Liver (tissue), 9 donors: Measurements from ENCODE around the gene BSDC1. TPM values are rescaled to one million over a fixed set of nuclear protein-coding genes. Genes with fewer than 3 reads are reported as not detected.

ENCODE experiments used
- DNase-seq: peaks from one replicate; pipeline ENCODE4 v3.0.0-alpha.2; 2017; ENCODE audit warnings: low spot score
- H3K27ac ChIP-seq, 2 donors: one replicate each; pipeline ENCODE4 v1.7.0; 2013; ENCODE audit warnings: inconsistent platforms in 2 of 2, low read length in 2 of 2, control low read depth in 1 of 2, low read depth in 1 of 2, mild to moderate bottlenecking in 1 of 2
- H3K27me3 ChIP-seq, 4 donors: one replicate each; pipeline versions ENCODE4 v1.6.1 to v1.7.0; 2013; ENCODE audit warnings: low read length in 3 of 4, inconsistent platforms in 1 of 4, mild to moderate bottlenecking in 1 of 4, moderate library complexity in 1 of 4; ENCODE audit not compliant: control insufficient read depth in 4 of 4, insufficient read depth in 4 of 4
- H3K36me3 ChIP-seq, 4 donors: one replicate each; pipeline versions ENCODE4 v1.6.1 to v1.7.0; 2013; ENCODE audit warnings: low read length in 3 of 4, mild to moderate bottlenecking in 3 of 4, low read depth in 1 of 4, moderate library complexity in 1 of 4; ENCODE audit not compliant: control insufficient read depth in 4 of 4, insufficient read depth in 3 of 4
- H3K4me1 ChIP-seq, 4 donors: one replicate each; pipeline versions ENCODE4 v1.6.1 to v1.7.0; 2013; ENCODE audit warnings: low read length in 3 of 4, mild to moderate bottlenecking in 3 of 4, moderate library complexity in 1 of 4; ENCODE audit not compliant: control insufficient read depth in 4 of 4, insufficient read depth in 4 of 4
- H3K4me3 ChIP-seq, 3 donors: one replicate each; pipeline versions ENCODE4 v1.6.1 to v1.7.0; 2013; ENCODE audit warnings: low read length in 3 of 3, control low read depth in 1 of 3, low read depth in 1 of 3, mild to moderate bottlenecking in 1 of 3
- H3K9ac ChIP-seq, 2 donors: one replicate each; pipeline ENCODE4 v1.7.0; 2013; ENCODE audit warnings: low read length in 2 of 2, mild to moderate bottlenecking in 2 of 2, moderate library complexity in 2 of 2, control low read depth in 1 of 2, low read depth in 1 of 2
- H3K9me3 ChIP-seq, 4 donors: one replicate each; pipeline versions ENCODE4 v1.6.1 to v1.7.0; 2013; ENCODE audit warnings: low read length in 3 of 4; ENCODE audit not compliant: control insufficient read depth in 4 of 4
- CTCF ChIP-seq: fragments of 150-350 bp; IDR thresholded peaks from 2 replicates; pipeline ENCODE4 v1.5.1; 2017; ENCODE audit warnings: improper control_type of control experiment, low read depth, low read length; ENCODE audit not compliant: missing input control
- FOXA1 ChIP-seq: IDR thresholded peaks from 2 replicates; pipeline ENCODE4 v1.6.1; 2016; ENCODE audit warnings: antibody characterized with exemption
- FOXA2 ChIP-seq: IDR thresholded peaks from 2 replicates; pipeline ENCODE4 v1.6.1; 2016; ENCODE audit warnings: antibody characterized with exemption
- GABPA ChIP-seq, 2 donors: IDR thresholded peaks in 1 of 2; conservative IDR thresholded peaks in 1 of 2; 2 replicates each; pipeline ENCODE4 v1.6.1; 2016; ENCODE audit warnings: antibody characterized with exemption in 2 of 2, mild to moderate bottlenecking in 1 of 2, moderate library complexity in 1 of 2
- HNF4A ChIP-seq, 2 donors: conservative IDR thresholded peaks; 2 replicates each; pipeline ENCODE4 v1.6.1; 2016; ENCODE audit warnings: antibody characterized with exemption in 2 of 2, mild to moderate bottlenecking in 2 of 2
- JUND ChIP-seq, 2 donors: IDR thresholded peaks; 2 replicates each; pipeline ENCODE4 v1.6.1; 2016; ENCODE audit warnings: antibody characterized with exemption in 2 of 2
- MAX ChIP-seq: IDR thresholded peaks from 2 replicates; pipeline ENCODE4 v1.6.1; 2016; ENCODE audit warnings: antibody characterized with exemption
- RAD21 ChIP-seq, 2 donors: IDR thresholded peaks; 2 replicates each; pipeline ENCODE4 v1.6.1; 2016; ENCODE audit warnings: antibody characterized with exemption in 2 of 2, mild to moderate bottlenecking in 2 of 2
- RXRA ChIP-seq, 2 donors: IDR thresholded peaks; 2 replicates each; pipeline ENCODE4 v1.6.1; 2017 to 2018; ENCODE audit warnings: antibody characterized with exemption in 2 of 2, mild to moderate bottlenecking in 1 of 2
- SP1 ChIP-seq: IDR thresholded peaks from 2 replicates; pipeline ENCODE4 v1.6.1; 2018; ENCODE audit warnings: antibody characterized with exemption, mild to moderate bottlenecking
- TAF1 ChIP-seq: conservative IDR thresholded peaks from 2 replicates; pipeline ENCODE4 v1.6.1; 2016; ENCODE audit warnings: antibody characterized with exemption, mild to moderate bottlenecking
- YY1 ChIP-seq: IDR thresholded peaks from 2 replicates; pipeline ENCODE4 v1.6.1; 2016; ENCODE audit warnings: antibody characterized with exemption, mild to moderate bottlenecking
- ZBTB33 ChIP-seq: IDR thresholded peaks from 2 replicates; pipeline ENCODE4 v1.6.1; 2016; ENCODE audit warnings: antibody characterized with exemption
- WGBS: extraction: QIAGEN DNeasy Blood & Tissue Kit; methylation state at CpG from one replicate; pipeline ENCODE4 v1.1.7; 2013; 5-methylcytosine and 5-hydroxymethylcytosine counted together
- polyA plus RNA-seq, 2 donors: library from polyadenylated mRNA; stranded (reverse) in 1 of 2; unstranded in 1 of 2; fragments of 200-250 nt in 1 of 2; fragments of >200 nt in 1 of 2; fragmentation: Nextera tagmentation in 1 of 2; extraction: Ambion mirVana in 1 of 2; gene quantifications; one replicate each; pipeline versions ENCODE4 v1.2.1 to v1.2.3, GENCODE V29; 2013 to 2015
- total RNA-seq, 2 donors: library from RNA; depleted of rRNA; stranded (reverse); fragments of >200 nt; gene quantifications; one replicate each; pipeline ENCODE4 v1.2.3, GENCODE V29; 2014
- donor health status: healthy.
- donor health status: healthy.
- donor health status: healthy.
- donor health status: healthy.
- donor health status: healthy.

The BSDC1 gene
- total and polyA plus RNA-seq, 4 donors: 40.0 to 65.9 (median 52.0) TPM

GRCh38 chr1:32426489-32427255, 32.4 kb upstream of the BSDC1 start:
- no peak for DNase-seq
- H3K9ac ChIP-seq: no peak overlapping the region
- H3K27me3 ChIP-seq: no peaks in the 10 kb centered on the region
- no peaks in the 10 kb centered on the region for H3K9me3 ChIP-seq
- no peak overlapping the region for H3K4me3 ChIP-seq
- TF ChIP-seq HNF4A (conservative IDR thresholded peaks at IDR 0.05) (no peak), ZBTB33 (no peak), JUND (IDR thresholded peaks at IDR 0.05) (no peak), GABPA (IDR thresholded peaks at IDR 0.05 in 1 of 2, conservative IDR thresholded peaks at IDR 0.05 in 1 of 2) (no peak), FOXA2 (no peak), TAF1 (no peak)
- no peak overlapping the region for H3K27ac ChIP-seq
- H3K4me1 ChIP-seq: peaks cover 0 to 2% (median 0%) of the 10 kb centered on the region in 4 donors
- no peaks in the 10 kb centered on the region for H3K36me3 ChIP-seq
- 17% methylated on average over 36 of the region's 36 CpGs for WGBS

- TF ChIP-seq TAF1 (no peak), JUND (IDR thresholded peaks at IDR 0.05) (no peak), MAX (no peak), RAD21 (IDR thresholded peaks at IDR 0.05) (no peak), CTCF (no peak), RXRA (IDR thresholded peaks at IDR 0.05) (no peak)
- 94% methylated on average over 1 of the region's 1 CpG for WGBS
- no peaks in the 10 kb centered on the region for H3K27me3 ChIP-seq
Observed at GRCh38 chr1:32421775-32422174, 27.5 kb upstream of the BSDC1 start.

GRCh38 chr1:32414186-32414886, 20.1 kb upstream of the BSDC1 start:
- Histone ChIP-seq H3K4me1 (no peaks in the 10 kb centered on the region), H3K4me3 (no peak overlapping the region), H3K9me3 (peaks cover 2 to 12% (median 3%) of the 10 kb centered on the region in 4 donors), H3K27me3 (no peaks in the 10 kb centered on the region), H3K27ac (no peak overlapping the region), H3K9ac (no peak overlapping the region), H3K36me3 (no peaks in the 10 kb centered on the region)
- TF ChIP-seq RXRA (IDR thresholded peaks at IDR 0.05) (no peak), SP1 (no peak), RAD21 (IDR thresholded peaks at IDR 0.05) (peak in 1 of 2 donors; percentile 11), MAX (no peak), YY1 (no peak), FOXA1 (no peak)
- DNase-seq: no peak
- 83% methylated on average over 8 of the region's 8 CpGs for WGBS

More at GRCh38 chr1:32421775-32422174, 27.5 kb upstream of the BSDC1 start:
- no peak overlapping the region for H3K4me3 ChIP-seq
- peaks cover 0 to 6% (median 2%) of the 10 kb centered on the region in 4 donors for H3K9me3 ChIP-seq
- no peak overlapping the region for H3K9ac ChIP-seq
- H3K36me3 ChIP-seq: no peaks in the 10 kb centered on the region
- H3K27ac ChIP-seq: no peak overlapping the region
- no peaks in the 10 kb centered on the region for H3K4me1 ChIP-seq
- DNase-seq: no peak
